Vagina (tissue), 2 donors: ENCODE results near the gene INS.

Experiments
- CTCF ChIP-seq, 3 experiments: fragments of 450-650 bp in 2 of 3; fragments of 200-600 bp in 1 of 3; sonication (generic) in 1 of 3; IDR thresholded peaks; one replicate each; pipeline ENCODE4 v1.5.1; 2017 to 2019; ENCODE audit warnings: antibody characterized with exemption in 3 of 3, mild to moderate bottlenecking in 2 of 3, moderate library complexity in 2 of 3
- POLR2A ChIP-seq, 2 donors: fragments of 450-650 bp; IDR thresholded peaks; one replicate each; pipeline ENCODE4 v1.6.1; 2017; ENCODE audit warnings: antibody characterized with exemption in 2 of 2, mild to moderate bottlenecking in 2 of 2, moderate library complexity in 2 of 2
- POLR2AphosphoS5 ChIP-seq, 2 donors: sonication (generic); formaldehyde crosslinking; IDR thresholded peaks; one replicate each; pipeline ENCODE4 v1.9.0; 2017; ENCODE audit warnings: antibody characterized with exemption in 2 of 2, mild to moderate bottlenecking in 2 of 2, low read depth in 1 of 2; ENCODE audit not compliant: insufficient read depth in 1 of 2

- TF ChIP-seq CTCF (IDR thresholded peaks at IDR 0.05): no peak
- no peak for TF ChIP-seq POLR2A (IDR thresholded peaks at IDR 0.05)
- no peak for TF ChIP-seq POLR2AphosphoS5 (IDR thresholded peaks at IDR 0.05; ENCODE audit: insufficient read depth in 1 of 2, low read depth in 1 of 2)
Observed at GRCh38 chr11:2204361-2205213, 43.6 kb upstream of the INS start.
